ENCODE measurements around the gene MME.

DNA sequence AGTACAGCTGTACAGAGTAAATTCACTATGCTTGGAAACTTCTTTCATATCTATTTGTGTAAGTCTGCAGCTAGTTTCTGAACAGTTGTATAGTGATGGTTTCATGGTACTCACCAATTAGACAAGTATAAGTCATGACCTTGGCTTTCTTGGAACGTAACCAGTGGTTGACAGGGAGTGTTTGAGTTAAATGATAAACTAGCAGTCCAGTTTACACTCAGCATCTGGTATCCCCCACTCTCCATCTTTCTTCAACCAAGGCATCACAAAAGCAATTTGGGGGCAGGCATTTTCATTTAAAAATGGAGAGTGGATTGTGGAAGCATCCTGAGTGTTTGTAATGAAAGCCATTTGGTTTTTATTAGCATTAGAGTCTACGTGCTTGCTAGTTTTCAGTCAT lies 26.0 kb downstream of the MME start:
- no peak for TF ChIP-seq POLR2A (IDR thresholded peaks at IDR 0.05)
- TF ChIP-seq, protein P1, sequence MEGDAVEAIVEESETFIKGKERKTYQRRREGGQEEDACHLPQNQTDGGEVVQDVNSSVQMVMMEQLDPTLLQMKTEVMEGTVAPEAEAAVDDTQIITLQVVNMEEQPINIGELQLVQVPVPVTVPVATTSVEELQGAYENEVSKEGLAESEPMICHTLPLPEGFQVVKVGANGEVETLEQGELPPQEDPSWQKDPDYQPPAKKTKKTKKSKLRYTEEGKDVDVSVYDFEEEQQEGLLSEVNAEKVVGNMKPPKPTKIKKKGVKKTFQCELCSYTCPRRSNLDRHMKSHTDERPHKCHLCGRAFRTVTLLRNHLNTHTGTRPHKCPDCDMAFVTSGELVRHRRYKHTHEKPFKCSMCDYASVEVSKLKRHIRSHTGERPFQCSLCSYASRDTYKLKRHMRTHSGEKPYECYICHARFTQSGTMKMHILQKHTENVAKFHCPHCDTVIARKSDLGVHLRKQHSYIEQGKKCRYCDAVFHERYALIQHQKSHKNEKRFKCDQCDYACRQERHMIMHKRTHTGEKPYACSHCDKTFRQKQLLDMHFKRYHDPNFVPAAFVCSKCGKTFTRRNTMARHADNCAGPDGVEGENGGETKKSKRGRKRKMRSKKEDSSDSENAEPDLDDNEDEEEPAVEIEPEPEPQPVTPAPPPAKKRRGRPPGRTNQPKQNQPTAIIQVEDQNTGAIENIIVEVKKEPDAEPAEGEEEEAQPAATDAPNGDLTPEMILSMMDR (IDR thresholded peaks at IDR 0.05): no peak

Measured in body of pancreas (tissue), 4 donors.